VCaP (cell line): ENCODE results near the gene SLC16A10.

Experiments
- H3K27ac ChIP-seq: fragments of 450-650 bp; 2 replicates; pipeline ENCODE4 v1.5.1; 2017
- CTCF ChIP-seq: fragments of 450-650 bp; conservative IDR thresholded peaks from 2 replicates; pipeline ENCODE4 v1.5.1; 2017; ENCODE audit warnings: mild to moderate bottlenecking, moderate library complexity

Gene SLC16A10

GRCh38 chr6:111087106-111087835, at the start of gene SLC16A10:
Gene SLC16A10 (plus strand): TSS chr6:111087503. CDS start chr6:111087753, 250 bp downstream.
- H3K27ac ChIP-seq = peak within 1 kb of the TSS; percentile 85
- 0 out of 2 replicates have a peak, but pooled peaks have one; percentile 6 for TF ChIP-seq CTCF

GRCh38 chr6:111038534-111039252, 48.6 kb upstream of the SLC16A10 start:
- no peak overlapping the region for H3K27ac ChIP-seq
- TF ChIP-seq CTCF = no peak

GRCh38 chr6:111041917-111042316, 45.4 kb upstream of the SLC16A10 start:
- H3K27ac ChIP-seq = no peak overlapping the region
- TF ChIP-seq CTCF = no peak

GRCh38 chr6:111047244-111047643, 40.1 kb upstream of the SLC16A10 start:
- no peak overlapping the region for H3K27ac ChIP-seq
- TF ChIP-seq CTCF = no peak

GRCh38 chr6:111050261-111051023, 36.9 kb upstream of the SLC16A10 start:
- TF ChIP-seq CTCF = no peak
- no peak overlapping the region for H3K27ac ChIP-seq

- H3K27ac ChIP-seq = no peak overlapping the region
- TF ChIP-seq CTCF = no peak
These were observed 35.1 kb upstream of the SLC16A10 start for GRCh38 chr6:111052171-111052570.

GRCh38 chr6:111057074-111057752, 30.1 kb upstream of the SLC16A10 start:
- peak overlapping the region; percentile 49; the same call in 1 of the 2 replicates for H3K27ac ChIP-seq
- TF ChIP-seq CTCF = peak; percentile 88
